PC-9 (cell line): ENCODE results near the gene CPEB2. TPM values are rescaled to one million over a fixed set of nuclear protein-coding genes. Genes with fewer than 3 reads are reported as not detected.
"Not testable (repeated sequence)": the region's sequence is repeated elsewhere in the genome, so short reads cannot be mapped to it uniquely, and the experiment has no call there.

Experiments used
- BruUV-seq: library from RNA; stranded (reverse); fragments of 400-500 nt; replicated peaks from 2 replicates; lab custom pipeline; 2021; lab: Mats Ljungman, UMichigan
- CTCF ChIA-PET: fragments of 300-600 bp; sonication (Branson Sonifier 250); formaldehyde crosslinking; loops from one replicate; lab custom pipeline; 2022; ENCODE audit warnings: antibody characterized with exemption; lab: Charles Lee
- POLR2A ChIA-PET: fragments of 300-600 bp; sonication (Branson Sonifier 250); formaldehyde crosslinking; loops from one replicate; lab custom pipeline; 2022; ENCODE audit warnings: antibody characterized with exemption; ENCODE audit not compliant: unreplicated experiment; lab: Charles Lee
- DNase-seq, 2 experiments: peaks; one replicate each; pipeline versions ENCODE4 v3.0.0 to v3.0.0-alpha.2; 2015 to 2022; ENCODE audit warnings: mixed read lengths in 1 of 2
- H2AFZ ChIP-seq: fragments of 200-600 bp; sonication (generic); 2 replicates; pipeline ENCODE4 v1.8.1; 2017; ENCODE audit warnings: antibody characterized with exemption
- H3F3A ChIP-seq: fragments of 200-600 bp; sonication (generic); 2 replicates; pipeline ENCODE4 v1.8.1; 2017; ENCODE audit warnings: antibody characterized with exemption, mild to moderate bottlenecking, low read depth; ENCODE audit not compliant: insufficient read depth
- H3K27ac ChIP-seq: fragments of 200-600 bp; sonication (generic); 2 replicates; pipeline ENCODE4 v1.6.1; 2016; ENCODE audit warnings: mixed run types
- H3K27me3 ChIP-seq: fragments of 200-600 bp; sonication (generic); 2 replicates; pipeline ENCODE4 v1.6.1; 2016; ENCODE audit warnings: low read depth, mixed run types; ENCODE audit not compliant: insufficient read depth
- H3K36me3 ChIP-seq: fragments of 200-600 bp; sonication (generic); 2 replicates; pipeline ENCODE4 v1.6.1; 2016; ENCODE audit warnings: low read depth, mixed run types
- H3K4me1 ChIP-seq: fragments of 200-600 bp; sonication (generic); replicated peaks from 2 replicates; pipeline ENCODE4 v1.6.1; 2016; ENCODE audit warnings: mixed run types; ENCODE audit not compliant: insufficient read depth
- H3K4me2 ChIP-seq: fragments of 200-600 bp; sonication (generic); 2 replicates; pipeline ENCODE4 v1.6.1; 2017; ENCODE audit warnings: mixed run types
- H3K4me3 ChIP-seq: fragments of 200-600 bp; sonication (generic); 2 replicates; pipeline ENCODE4 v1.6.1; 2016; ENCODE audit warnings: mixed run types
- H3K79me2 ChIP-seq: fragments of 200-600 bp; sonication (generic); 2 replicates; pipeline ENCODE4 v1.6.1; 2017; ENCODE audit warnings: low read depth, mixed run types
- H3K9me2 ChIP-seq: fragments of 200-600 bp; sonication (generic); 2 replicates; pipeline ENCODE4 v1.8.1; 2017; ENCODE audit warnings: mild to moderate bottlenecking; ENCODE audit not compliant: insufficient read depth
- H3K9me3 ChIP-seq: fragments of 200-600 bp; sonication (generic); 2 replicates; pipeline ENCODE4 v1.8.1; 2016; ENCODE audit warnings: low read depth; ENCODE audit not compliant: insufficient read depth
- H4K20me1 ChIP-seq: fragments of 200-600 bp; sonication (generic); 2 replicates; pipeline ENCODE4 v1.8.1; 2017; ENCODE audit not compliant: insufficient read depth
- CTCF ChIP-seq: fragments of 200-600 bp; sonication (generic); conservative IDR thresholded peaks from 2 replicates; pipeline ENCODE4 v1.6.1; 2017; ENCODE audit warnings: mixed run types, antibody characterized with exemption, mild to moderate bottlenecking, moderate library complexity
- EZH2 ChIP-seq: fragments of 200-600 bp; sonication (generic); IDR thresholded peaks from 2 replicates; pipeline ENCODE4 v1.8.0; 2017; ENCODE audit warnings: antibody characterized with exemption, low read depth
- intact Hi-C: fragments of 100-400 bp; cut with micrococcal nuclease; formaldehyde crosslinking; loops from one replicate; pipeline ENCODE4 v1.10.0; 2022; ENCODE audit not compliant: unreplicated experiment
- total RNA-seq: library from RNA; stranded (reverse); gene quantifications from 2 replicates; pipeline ENCODE4 v1.2.3, GENCODE V29; 2021

Gene CPEB2
- total RNA-seq, 1 experiment from 2014 or later, result 9.4 TPM

- H3K4me1 ChIP-seq, result no peaks in the 10 kb centered on the region
- DNase-seq, result no peak
- no peaks in the 10 kb centered on the region for H3K27me3 ChIP-seq
- H4K20me1 ChIP-seq, result no peaks in the 10 kb centered on the region
- ChIA-PET POLR2A (no interaction called here), CTCF (no interaction called here)
- no peaks in the 10 kb centered on the region for H3K9me3 ChIP-seq
- no peaks in the 10 kb centered on the region for H3K79me2 ChIP-seq
- H2AFZ ChIP-seq, result no peak overlapping the region
- no peak overlapping the region for H3K4me3 ChIP-seq
- H3K27ac ChIP-seq, result no peak overlapping the region
- intact Hi-C loops, result no loop called here
- H3K9me2 ChIP-seq, result no peaks in the 10 kb centered on the region
- no peaks in the 10 kb centered on the region for H3F3A ChIP-seq
- H3K4me2 ChIP-seq, result no peak overlapping the region
- no TSS peak for BruUV-seq
- TF ChIP-seq EZH2 (no peak), CTCF (no peak)
- H3K36me3 ChIP-seq, result no peaks in the 10 kb centered on the region
Observed at GRCh38 chr4:15084780-15085179, 82.5 kb downstream of the CPEB2 start.

- H2AFZ ChIP-seq, intact Hi-C loops, BruUV-seq, H3K79me2 ChIP-seq, H4K20me1 ChIP-seq, H3K4me1 ChIP-seq, POLR2A ChIA-PET, CTCF ChIA-PET, H3K4me2 ChIP-seq, H3K36me3 ChIP-seq, H3K9me3 ChIP-seq, H3K27ac ChIP-seq, H3K27me3 ChIP-seq, H3K9me2 ChIP-seq, H3F3A ChIP-seq, H3K4me3 ChIP-seq, DNase-seq: not testable (repeated sequence)
Observed at GRCh38 chr4:15085762-15086161, 83.5 kb downstream of the CPEB2 start.

GRCh38 chr4:15086259-15086658 lies 84.0 kb downstream of the CPEB2 start:
- POLR2A ChIA-PET, H3K4me2 ChIP-seq, H3K27me3 ChIP-seq, H3K9me3 ChIP-seq, H3F3A ChIP-seq, CTCF ChIA-PET, H4K20me1 ChIP-seq, H3K36me3 ChIP-seq, intact Hi-C loops, BruUV-seq, DNase-seq, H3K9me2 ChIP-seq, H3K4me1 ChIP-seq, H3K79me2 ChIP-seq, H2AFZ ChIP-seq, H3K27ac ChIP-seq, H3K4me3 ChIP-seq: not testable (repeated sequence)

GRCh38 chr4:15088394-15089035 lies 86.2 kb downstream of the CPEB2 start:
- Histone ChIP-seq H3K9me3 (no peaks in the 10 kb centered on the region), H3K27me3 (no peaks in the 10 kb centered on the region), H3K4me1 (no peaks in the 10 kb centered on the region), H3K9me2 (no peaks in the 10 kb centered on the region), H3K79me2 (no peaks in the 10 kb centered on the region), H3F3A (no peaks in the 10 kb centered on the region), H3K4me2 (no peak overlapping the region), H3K36me3 (no peaks in the 10 kb centered on the region), H3K4me3 (no peak overlapping the region), H4K20me1 (no peaks in the 10 kb centered on the region), H2AFZ (no peak overlapping the region), H3K27ac (no peak overlapping the region)
- CTCF ChIA-PET, result interaction anchor here (0.6 to 0.7 kb wide), 3 partner anchors 13 to 921 kb away, joined by 3 read pairs; no protein-coding TSS in a partner anchor
- no peak for DNase-seq
- TF ChIP-seq EZH2 (no peak), CTCF (no peak)
- POLR2A ChIA-PET, result no interaction called here
- intact Hi-C loops, result no loop called here
- BruUV-seq, result no TSS peak
